Dedifferentiated amniotic fluid mesenchymal stem cell (primary cell): Measurements from ENCODE around the gene USP43.
"Not testable (repeated sequence)": the region's sequence is repeated elsewhere in the genome, so short reads cannot be mapped to it uniquely, and the experiment has no call there.

Experiments used
- DNase-seq: peaks from one replicate; pipeline ENCODE4 v3.0.0-alpha.2; 2016; ENCODE audit errors: extremely low spot score

The USP43 gene, protein sequence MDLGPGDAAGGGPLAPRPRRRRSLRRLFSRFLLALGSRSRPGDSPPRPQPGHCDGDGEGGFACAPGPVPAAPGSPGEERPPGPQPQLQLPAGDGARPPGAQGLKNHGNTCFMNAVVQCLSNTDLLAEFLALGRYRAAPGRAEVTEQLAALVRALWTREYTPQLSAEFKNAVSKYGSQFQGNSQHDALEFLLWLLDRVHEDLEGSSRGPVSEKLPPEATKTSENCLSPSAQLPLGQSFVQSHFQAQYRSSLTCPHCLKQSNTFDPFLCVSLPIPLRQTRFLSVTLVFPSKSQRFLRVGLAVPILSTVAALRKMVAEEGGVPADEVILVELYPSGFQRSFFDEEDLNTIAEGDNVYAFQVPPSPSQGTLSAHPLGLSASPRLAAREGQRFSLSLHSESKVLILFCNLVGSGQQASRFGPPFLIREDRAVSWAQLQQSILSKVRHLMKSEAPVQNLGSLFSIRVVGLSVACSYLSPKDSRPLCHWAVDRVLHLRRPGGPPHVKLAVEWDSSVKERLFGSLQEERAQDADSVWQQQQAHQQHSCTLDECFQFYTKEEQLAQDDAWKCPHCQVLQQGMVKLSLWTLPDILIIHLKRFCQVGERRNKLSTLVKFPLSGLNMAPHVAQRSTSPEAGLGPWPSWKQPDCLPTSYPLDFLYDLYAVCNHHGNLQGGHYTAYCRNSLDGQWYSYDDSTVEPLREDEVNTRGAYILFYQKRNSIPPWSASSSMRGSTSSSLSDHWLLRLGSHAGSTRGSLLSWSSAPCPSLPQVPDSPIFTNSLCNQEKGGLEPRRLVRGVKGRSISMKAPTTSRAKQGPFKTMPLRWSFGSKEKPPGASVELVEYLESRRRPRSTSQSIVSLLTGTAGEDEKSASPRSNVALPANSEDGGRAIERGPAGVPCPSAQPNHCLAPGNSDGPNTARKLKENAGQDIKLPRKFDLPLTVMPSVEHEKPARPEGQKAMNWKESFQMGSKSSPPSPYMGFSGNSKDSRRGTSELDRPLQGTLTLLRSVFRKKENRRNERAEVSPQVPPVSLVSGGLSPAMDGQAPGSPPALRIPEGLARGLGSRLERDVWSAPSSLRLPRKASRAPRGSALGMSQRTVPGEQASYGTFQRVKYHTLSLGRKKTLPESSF

DNA sequence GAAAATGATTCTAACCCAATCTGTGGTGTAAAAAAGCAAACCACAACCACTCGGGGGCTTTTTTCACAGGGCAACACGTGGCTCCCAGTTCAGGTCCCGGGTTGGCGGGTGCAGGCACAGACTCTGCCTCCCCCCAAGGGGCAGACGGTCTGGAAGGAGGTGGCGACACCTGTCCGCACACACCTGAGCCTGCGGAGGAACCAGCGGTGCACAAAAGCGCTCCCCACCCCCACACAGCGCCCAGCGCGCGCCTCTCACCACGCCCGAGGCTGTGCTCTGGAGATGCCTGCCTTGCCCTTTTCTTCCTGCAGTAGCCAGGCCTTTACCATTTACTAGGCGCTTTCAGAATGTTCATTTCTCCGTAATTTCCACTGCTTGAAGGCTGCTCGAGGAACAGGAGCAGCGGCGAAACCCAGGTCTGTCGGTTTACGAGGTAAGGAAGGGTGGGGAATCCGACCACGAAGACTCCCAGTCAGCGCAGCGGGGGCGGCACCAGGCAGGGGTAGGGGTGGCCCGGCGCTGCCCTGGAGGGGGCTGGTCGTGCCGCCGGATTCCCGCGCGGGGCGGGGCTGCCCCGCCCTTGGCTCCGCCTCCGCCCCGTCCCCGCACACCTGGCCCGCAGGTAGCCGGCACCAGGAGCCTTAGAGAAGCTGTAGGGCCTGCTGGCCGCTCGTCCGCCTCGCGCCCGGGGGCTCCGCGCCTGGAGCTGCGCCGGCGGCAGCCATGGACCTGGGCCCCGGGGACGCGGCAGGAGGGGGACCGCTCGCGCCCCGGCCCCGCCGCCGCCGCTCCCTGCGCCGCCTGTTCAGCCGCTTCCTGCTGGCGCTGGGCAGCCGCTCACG, at the start of gene USP43:
Gene USP43, plus strand, starts transcription at position 608 of the 842 bp plus-strand sequence. Its CDS starts 116 bp downstream, at position 724.
- DNase-seq = no peak

DNA sequence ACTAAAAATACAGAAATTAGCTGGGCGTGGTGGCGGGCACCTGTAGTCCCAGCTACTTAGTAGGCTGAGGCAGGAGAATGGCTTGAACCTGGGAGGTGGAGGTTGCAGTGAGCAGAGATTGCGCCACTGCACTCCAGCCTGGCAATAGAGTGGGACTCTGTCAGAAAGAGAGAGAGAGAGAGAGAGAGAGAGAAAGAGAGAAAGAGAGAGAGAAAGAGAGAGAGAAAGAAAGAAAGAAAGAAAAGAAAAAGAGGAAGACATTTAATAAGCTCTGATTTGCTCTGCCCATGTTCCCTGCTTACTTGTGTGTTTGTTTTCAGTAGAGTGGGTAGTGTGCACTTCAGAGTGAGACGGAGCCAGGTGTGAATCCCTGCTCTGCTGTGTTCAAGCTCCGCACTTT, 47.7 kb upstream of the USP43 start:
- not testable (repeated sequence) for DNase-seq

DNA sequence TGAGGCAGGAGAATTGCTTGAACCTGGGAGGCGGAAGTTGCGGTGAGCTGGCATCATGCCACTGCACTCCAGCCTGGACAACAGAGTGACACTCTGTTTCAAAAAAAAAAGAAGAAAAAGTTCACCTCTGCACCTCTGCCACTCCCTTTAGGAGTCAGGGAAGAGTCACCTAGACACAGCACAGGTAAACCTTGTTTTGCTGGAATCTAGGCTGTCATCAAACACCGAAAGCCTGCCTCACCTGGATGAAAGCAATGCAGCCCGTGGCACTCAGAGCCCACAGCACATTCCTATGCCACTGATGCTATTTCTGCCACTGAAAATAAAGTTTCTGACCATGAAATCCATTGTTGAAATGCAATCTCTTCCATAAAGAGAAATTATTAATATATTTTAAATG, 46.7 kb upstream of the USP43 start:
- no peak for DNase-seq

DNA sequence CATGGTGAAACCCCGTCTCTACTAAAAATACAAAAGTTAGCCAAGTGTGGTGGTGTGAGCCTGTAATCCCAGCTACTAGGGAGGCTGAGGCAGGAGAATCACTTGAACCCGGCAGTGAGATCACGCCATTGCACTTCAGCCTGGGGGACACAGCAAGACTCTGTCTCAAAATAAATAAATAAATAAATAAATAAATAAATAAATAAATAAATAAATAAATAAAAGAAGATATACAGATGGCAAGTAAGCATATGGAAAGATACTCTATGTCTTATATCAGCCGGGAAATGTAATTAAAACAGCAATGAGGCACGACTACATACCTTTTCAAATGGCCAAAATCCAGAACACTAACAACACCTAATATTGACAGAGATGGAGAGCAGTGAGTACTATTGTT, 40.7 kb upstream of the USP43 start:
- not testable (repeated sequence) for DNase-seq

DNA sequence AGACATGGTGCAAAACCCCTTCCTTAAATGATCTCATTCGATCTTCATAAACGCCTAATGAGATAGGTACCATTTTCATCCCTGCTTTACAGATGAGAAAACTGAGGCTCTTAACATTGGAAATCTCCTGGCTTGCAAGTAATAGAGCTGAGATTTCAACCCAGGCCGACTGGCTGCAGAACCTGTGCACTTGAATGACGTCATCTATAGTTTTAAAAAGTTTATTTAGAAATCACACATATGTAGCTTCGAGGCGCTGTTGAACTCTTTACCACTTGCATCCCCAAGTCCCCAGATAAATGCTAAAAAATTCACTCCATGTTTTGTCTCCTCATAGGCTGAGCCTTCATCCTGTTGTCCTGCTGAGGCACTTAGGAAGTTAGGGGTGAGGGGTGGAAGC, 38.9 kb upstream of the USP43 start:
- no peak for DNase-seq

DNA sequence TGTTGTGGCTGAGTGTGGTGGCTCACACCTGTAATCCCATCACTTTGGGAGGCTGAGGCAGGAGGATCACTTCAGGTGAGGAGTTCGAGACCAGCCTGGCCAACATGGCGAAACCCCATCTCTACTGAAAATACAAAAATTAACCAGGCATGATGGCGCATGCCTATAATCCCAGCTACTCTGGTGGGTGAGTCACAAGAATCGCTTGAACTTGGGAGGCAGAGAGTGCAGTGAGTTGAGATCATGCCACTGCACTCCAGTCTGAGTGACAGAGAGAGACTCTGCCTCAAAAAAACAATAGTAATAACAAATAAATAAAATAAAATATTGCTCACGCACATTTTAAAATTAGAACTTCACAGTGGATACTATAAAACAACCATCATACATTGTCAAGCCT, 38.3 kb upstream of the USP43 start:
- not testable (repeated sequence) for DNase-seq

DNA sequence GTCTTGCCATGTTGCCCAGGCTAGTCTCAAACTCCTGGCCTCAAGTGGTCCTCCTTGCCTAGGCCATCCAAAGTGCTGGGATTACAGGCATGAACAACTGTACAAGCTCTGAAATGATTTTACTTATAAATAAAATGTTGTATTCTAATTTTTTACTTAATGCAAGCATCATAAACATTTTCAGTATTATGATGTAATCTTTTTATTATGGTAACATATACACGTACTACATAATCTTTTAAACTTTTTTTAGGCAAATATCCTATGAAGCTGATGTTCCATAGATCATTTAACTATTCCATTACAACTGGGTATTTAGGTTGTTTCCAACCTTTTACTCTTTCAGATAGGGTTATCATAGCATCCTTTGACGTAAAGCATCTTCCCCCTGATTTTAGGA, 33.8 kb upstream of the USP43 start:
- no peak for DNase-seq

DNA sequence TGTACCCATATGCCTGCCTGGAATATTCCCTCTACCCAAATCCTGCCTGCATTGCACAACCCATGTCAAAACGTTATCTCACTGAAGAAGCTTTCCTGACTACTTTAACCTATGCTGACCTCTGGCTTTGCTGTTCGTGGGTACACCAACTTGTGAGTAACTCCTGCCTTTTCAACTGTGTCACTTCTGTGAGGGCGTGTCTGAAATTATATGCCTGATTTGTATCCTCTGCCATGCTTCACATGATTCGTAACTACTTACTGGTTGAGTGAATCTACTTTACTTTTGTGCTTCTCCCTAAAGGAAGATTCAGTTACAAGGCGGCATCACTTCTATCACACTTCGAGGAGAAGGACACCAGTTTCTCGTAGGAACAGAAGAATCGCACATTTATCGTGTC, 33.3 kb upstream of the USP43 start:
- DNase-seq = no peak

DNA sequence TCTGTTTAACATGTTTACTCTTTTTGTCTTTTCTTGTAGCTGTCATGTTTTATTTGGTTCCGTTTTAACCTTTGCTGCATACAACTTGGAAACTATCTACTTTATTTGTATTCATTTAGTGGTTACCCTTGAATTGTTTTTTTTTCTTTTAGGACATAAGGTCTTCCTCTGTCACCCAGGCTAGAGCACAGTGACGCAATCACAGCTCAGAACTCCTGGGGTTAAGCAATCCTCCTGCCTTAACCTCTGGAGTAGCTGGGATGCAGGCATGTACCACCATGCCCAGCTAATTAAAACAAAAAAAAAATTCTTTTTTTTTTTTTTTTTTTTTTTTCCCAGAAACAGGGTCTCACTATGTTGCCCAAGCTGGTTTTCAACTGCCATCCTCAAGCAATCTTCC, 29.8 kb upstream of the USP43 start:
- no peak for DNase-seq

DNA sequence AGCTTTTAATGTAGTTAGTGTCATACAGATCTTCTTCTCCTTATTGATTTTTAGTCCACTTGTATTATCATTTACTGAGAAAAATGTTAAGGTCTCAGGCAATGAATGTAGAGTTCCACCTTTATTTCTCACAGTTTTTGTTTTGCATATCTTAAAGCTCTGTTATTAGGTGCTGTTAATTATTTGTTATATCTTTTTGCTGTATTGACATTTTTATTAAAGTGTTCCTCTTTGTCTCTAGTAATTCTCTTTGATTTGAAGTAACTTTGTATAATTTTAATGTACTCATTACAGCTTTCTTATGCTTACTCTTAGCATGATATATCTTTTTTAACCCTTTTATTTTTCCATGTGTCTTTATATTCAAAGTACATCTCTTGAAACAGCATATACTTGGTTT, 22.4 kb upstream of the USP43 start:
- DNase-seq = no peak

DNA sequence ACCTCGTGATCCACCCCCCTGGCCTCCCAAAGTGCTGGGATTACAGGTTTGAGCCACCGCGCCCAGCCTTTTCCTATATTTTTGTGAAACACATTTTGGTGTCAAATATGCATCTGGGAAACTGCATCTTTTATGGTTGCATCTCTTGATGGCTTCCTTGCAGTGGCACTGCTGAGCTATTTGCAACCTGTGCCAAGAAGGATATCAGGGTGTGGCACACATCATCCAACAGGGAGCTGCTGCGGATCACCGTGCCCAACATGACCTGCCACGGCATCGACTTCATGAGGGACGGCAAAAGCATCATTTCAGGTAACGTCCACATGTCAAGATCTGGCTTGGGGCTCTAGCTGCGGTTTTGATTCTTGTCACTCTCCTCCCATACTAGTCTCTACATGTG, 16.8 kb upstream of the USP43 start:
- DNase-seq = no peak

DNA sequence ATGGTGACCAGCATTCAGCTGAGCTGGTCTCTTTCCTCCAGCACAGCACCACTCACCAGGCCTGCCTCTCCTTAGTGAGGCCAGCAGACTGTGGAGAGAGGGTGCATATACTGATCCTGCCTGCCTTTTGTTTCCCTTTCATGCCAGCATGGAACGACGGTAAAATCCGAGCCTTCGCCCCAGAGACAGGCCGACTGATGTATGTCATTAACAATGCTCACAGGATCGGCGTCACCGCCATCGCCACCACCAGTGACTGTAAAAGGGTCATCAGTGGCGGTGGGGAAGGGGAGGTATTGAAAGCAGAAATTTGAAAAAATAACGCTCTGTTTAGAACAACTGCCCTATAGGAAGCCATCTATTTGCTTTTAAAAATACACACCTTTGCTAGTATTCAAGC, 12.6 kb upstream of the USP43 start:
- no peak for DNase-seq

DNA sequence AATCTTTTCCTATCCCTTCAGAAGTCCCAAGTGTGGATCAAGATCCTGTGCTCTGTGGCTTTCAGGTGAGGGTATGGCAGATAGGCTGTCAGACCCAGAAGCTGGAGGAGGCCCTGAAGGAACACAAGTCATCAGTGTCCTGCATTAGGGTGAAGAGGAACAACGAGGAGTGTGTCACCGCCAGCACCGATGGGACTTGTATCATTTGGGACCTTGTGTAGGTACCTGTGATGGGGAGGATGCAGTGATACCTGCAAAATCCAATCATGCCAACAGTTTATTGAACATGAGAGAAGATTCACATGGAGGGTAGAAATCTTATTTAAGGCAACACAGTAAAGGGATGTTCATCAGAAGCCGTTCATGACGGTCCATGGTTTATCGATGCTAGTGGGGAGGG, 10.0 kb upstream of the USP43 start:
- DNase-seq = no peak

DNA sequence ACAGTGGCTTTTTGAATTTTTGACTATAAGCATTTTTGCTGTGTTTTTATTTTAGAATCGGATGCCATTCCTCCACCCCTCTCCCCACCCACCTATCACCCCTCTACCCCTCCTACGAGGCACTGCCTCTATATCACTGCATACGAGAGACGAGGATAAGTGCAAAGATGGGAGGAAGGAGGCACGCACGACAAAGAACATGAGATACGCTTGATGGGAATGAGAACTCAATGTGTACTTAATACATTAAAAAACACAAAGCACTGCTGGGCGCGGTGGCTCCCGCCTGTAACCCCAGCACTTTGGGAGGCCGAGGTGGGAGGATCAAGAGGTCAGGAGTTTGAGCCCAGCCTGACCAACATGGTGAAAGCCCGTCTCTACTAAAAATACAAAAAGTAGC, 8.8 kb upstream of the USP43 start:
- no peak for DNase-seq

DNA sequence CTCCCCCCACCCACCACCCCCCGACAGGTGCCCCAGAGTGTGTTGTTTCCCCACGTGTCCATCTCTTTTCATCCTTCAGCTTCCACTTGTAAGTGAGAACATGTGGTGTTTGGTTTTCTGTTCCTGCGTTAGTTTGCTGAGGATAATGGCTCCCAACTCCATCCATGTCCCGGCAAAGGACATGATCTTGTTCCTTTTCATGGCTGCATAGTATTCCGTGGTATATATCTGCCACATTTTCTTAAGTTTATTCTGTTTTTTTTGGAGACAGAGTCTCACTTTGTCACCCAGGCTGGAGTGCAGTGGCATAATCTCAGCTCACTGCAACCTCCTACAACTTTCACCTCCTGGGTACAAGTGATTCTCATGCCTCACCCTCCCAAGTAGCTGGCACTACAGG, 4.9 kb upstream of the USP43 start:
- not testable (repeated sequence) for DNase-seq

DNA sequence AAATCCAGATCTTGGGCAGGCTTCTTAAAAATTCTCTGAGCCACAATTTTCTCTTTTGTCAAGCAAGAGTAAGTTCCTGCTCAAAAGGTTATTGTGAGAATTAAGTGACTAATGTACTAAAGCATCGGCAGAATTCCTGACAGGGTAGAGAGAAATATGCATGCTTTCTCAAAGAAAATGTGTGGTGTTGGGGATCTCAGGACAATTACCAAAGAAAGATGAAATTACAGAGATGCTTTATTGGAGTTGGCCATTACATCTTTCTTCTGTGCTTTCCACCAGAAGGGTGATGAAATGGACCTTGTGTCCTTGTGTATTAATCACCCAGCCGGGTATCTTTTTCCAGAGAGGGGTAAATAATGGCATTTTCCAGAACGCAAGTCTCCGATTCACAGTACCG, 1.7 kb upstream of the USP43 start:
- DNase-seq = no peak

DNA sequence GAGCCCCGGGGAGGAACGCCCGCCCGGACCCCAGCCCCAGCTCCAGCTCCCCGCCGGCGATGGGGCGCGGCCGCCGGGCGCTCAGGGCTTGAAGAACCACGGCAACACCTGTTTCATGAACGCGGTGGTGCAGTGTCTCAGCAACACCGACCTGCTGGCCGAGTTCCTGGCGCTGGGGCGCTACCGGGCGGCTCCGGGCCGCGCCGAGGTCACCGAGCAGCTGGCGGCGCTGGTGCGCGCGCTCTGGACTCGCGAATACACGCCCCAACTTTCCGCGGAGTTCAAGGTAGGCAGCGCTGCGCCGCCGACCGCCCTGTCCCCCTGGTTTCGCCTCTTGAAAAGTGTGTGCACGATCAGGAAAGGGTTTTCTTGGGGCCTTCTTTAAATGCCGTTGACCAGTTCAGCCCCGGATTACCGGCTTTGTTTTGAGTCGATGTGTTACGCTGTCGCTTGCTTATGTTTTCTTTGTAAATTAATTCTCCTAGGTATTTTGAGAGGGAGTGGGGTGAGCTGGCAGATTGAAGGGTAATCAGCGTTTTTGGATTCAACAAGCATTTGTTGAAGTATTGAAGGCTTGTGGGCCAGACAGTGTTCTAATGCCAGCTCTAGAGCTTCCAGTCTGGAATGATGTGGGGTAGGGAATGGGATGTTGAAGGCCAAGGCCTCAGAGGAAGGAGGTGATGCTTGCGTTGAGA, 681 bp downstream of the USP43 start:
- no peak for DNase-seq

DNA sequence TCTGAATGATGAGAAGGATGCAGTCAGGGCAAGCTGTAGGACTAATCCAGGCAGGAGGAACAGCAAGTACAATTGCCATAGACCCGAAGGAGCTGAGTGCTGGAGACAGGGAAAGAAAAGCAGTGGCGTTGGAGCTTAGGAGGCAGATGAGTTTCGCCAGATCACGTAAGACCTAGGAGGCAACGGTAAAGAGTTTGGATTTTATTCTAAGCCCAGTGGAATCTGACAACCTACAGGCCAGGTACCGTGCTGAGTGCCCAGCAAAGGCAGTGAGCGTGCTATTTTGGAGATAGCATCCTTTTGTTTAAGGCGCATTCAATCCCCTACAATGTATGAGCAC, 1.2 kb downstream of the USP43 start:
- DNase-seq = no peak

DNA sequence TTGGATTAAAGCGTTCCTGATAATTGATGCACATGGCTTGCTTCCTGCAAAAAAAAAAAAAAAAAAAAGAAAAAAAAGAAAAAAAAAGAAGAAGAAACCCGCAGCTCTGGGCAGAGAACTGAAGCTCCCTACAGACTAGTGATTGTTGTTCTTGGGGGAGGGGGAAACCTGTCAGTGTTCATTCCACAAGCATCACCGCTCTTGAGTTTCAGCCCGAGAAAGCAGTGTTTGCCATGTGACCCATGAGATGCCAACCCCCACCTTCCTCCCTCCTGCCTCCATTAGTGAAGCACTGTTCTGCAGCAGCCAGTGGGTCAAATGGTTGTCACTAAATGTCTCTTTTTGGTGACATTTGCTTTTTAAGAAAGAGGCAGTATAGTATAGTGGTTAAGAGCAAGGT, 1.7 kb downstream of the USP43 start:
- no peak for DNase-seq

DNA sequence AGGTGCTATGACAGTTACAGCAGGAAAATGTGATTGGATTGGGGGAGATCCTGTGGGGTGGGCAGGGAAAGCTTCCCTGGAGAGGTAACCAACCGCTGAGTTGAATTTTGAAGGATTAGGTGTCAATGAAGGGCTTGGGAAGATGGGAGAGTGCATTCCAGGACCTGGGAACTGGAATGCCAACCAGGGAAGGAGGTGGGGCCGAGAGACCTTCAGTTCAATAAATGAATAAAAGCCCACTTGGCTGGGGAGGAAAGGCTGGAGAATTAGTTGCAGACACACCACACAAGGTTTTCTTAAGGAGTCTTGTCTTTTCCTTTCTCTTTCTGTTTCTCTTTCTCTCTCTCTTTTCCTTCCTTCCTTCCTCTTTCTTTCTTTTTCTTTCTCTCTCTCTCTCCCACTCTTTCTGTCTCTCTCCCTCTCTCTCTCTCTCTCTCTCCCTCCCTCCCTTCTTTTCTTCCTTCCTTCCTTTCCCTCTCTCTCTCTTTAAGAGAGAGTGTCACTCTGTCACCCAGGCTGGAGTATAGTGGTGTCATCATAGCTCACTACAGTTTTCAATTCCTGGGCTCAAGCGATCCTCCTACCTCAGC, 3.3 kb downstream of the USP43 start:
- DNase-seq = no peak
